ENCODE measurements around the gene CD207. TPM values are rescaled to one million over a fixed set of nuclear protein-coding genes. Genes with fewer than 3 reads are reported as not detected.
"Not testable (repeated sequence)": the region's sequence is repeated elsewhere in the genome, so short reads cannot be mapped to it uniquely, and the experiment has no call there.

The CD207 gene
- total and polyA plus RNA-seq, 4 donors: 0.06 to 1.8 (median 0.49) TPM

GRCh38 chr2:70801607-70802263 lies 33.9 kb downstream of the CD207 start:
- DNase-seq (no peak), ATAC-seq (ENCODE audit: insufficient read depth, low FRiP score) (no peak)
- Histone ChIP-seq H3K27ac (ENCODE audit: low read depth in 1 of 2, low read length in 1 of 2) (no peak overlapping the region), H3K27me3 (ENCODE audit: control insufficient read depth in 3 of 3, insufficient read depth in 3 of 3, low read length in 2 of 3) (peaks cover 0 to 5% (median 0%) of the 10 kb centered on the region in 3 donors), H3K9ac (ENCODE audit: insufficient read depth in 1 of 2, low read length in 2 of 2) (no peak overlapping the region), H3K9me3 (ENCODE audit: control insufficient read depth in 4 of 4, insufficient read depth in 3 of 4, low read length in 3 of 4) (peaks cover 0 to 13% (median 0%) of the 10 kb centered on the region in 4 donors), H3K36me3 (ENCODE audit: control insufficient read depth in 4 of 4, insufficient read depth in 4 of 4, low read length in 4 of 4) (no peaks in the 10 kb centered on the region), H3K4me1 (ENCODE audit: control insufficient read depth in 5 of 5, insufficient read depth in 5 of 5, low read length in 5 of 5) (peaks cover 0 to 2% (median 0%) of the 10 kb centered on the region in 5 donors), H3K4me3 (no peak overlapping the region)
- WGBS, 2 donors: 72 to 79% methylated on average over 10 of the region's 10 CpGs
- no peak for TF ChIP-seq CTCF (IDR thresholded peaks at IDR 0.05; ENCODE audit: control extremely low read depth, extremely low read depth)

DNA sequence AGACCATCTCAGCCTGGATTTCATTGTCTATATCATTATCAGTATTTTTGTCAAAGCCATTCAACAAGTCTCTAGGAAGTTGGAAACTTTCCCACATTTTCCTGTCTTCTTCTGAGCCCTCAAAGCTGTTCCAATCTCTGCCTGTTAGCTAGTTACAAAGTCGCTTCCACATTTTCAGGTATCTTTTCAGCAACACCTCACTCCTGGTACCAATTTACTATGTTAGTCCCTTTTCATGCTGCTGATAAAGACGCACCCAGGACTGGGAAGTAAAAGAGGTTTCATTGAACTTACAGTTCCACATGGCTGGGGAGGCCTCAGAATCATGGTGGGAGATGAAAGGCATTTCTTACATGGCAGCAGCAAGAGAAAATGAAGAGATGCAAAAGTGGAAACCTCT lies 35.9 kb downstream of the CD207 start:
- no peak overlapping the region for H3K4me3 ChIP-seq
- WGBS, 2 donors: 91% methylated on average over 2 of the region's 2 CpGs
- no peak for DNase-seq

GRCh38 chr2:70797996-70798395 lies 37.6 kb downstream of the CD207 start:
- not testable (repeated sequence) for DNase-seq; H3K4me1 ChIP-seq (ENCODE audit: control insufficient read depth in 5 of 5, insufficient read depth in 5 of 5, low read length in 5 of 5); H3K9ac ChIP-seq (ENCODE audit: insufficient read depth in 1 of 2, low read length in 2 of 2); ATAC-seq (ENCODE audit: insufficient read depth, low FRiP score); H3K36me3 ChIP-seq (ENCODE audit: control insufficient read depth in 4 of 4, insufficient read depth in 4 of 4, low read length in 4 of 4); H3K4me3 ChIP-seq; H3K27ac ChIP-seq (ENCODE audit: low read depth in 1 of 2, low read length in 1 of 2)
- H3K9me3 ChIP-seq (ENCODE audit: control insufficient read depth in 4 of 4, insufficient read depth in 3 of 4, low read length in 3 of 4): peaks cover 0 to 16% (median 0%) of the 10 kb centered on the region in 4 donors
- WGBS, 2 donors: 81 to 85% methylated on average over 3 of the region's 3 CpGs
- H3K27me3 ChIP-seq (ENCODE audit: control insufficient read depth in 3 of 3, insufficient read depth in 3 of 3, low read length in 2 of 3): peaks cover 0 to 18% (median under 1%) of the 10 kb centered on the region in 3 donors

More for the DNA sequence above, 35.9 kb downstream of the CD207 start:
- peaks cover 0 to 2% (median 0%) of the 10 kb centered on the region in 5 donors for H3K4me1 ChIP-seq (ENCODE audit: control insufficient read depth in 5 of 5, insufficient read depth in 5 of 5, low read length in 5 of 5)
- H3K36me3 ChIP-seq (ENCODE audit: control insufficient read depth in 4 of 4, insufficient read depth in 4 of 4, low read length in 4 of 4): no peaks in the 10 kb centered on the region
- H3K9me3 ChIP-seq (ENCODE audit: control insufficient read depth in 4 of 4, insufficient read depth in 3 of 4, low read length in 3 of 4): peaks cover 0 to 13% (median 0%) of the 10 kb centered on the region in 4 donors
- no peak for ATAC-seq (ENCODE audit: insufficient read depth, low FRiP score)
- H3K27ac ChIP-seq (ENCODE audit: low read depth in 1 of 2, low read length in 1 of 2): no peak overlapping the region
- no peak for TF ChIP-seq CTCF (IDR thresholded peaks at IDR 0.05; ENCODE audit: control extremely low read depth, extremely low read depth)
- H3K9ac ChIP-seq (ENCODE audit: insufficient read depth in 1 of 2, low read length in 2 of 2): no peak overlapping the region
- peaks cover 0 to 5% (median 0%) of the 10 kb centered on the region in 3 donors for H3K27me3 ChIP-seq (ENCODE audit: control insufficient read depth in 3 of 3, insufficient read depth in 3 of 3, low read length in 2 of 3)

- Histone ChIP-seq H3K27me3 (ENCODE audit: control insufficient read depth in 3 of 3, insufficient read depth in 3 of 3, low read length in 2 of 3) (peaks cover 0 to 20% (median 3%) of the 10 kb centered on the region in 3 donors), H3K4me1 (ENCODE audit: control insufficient read depth in 5 of 5, insufficient read depth in 5 of 5, low read length in 5 of 5) (peaks cover 0 to 2% (median 0%) of the 10 kb centered on the region in 5 donors), H3K9ac (ENCODE audit: insufficient read depth in 1 of 2, low read length in 2 of 2) (no peak overlapping the region), H3K4me3 (no peak overlapping the region), H3K9me3 (ENCODE audit: control insufficient read depth in 4 of 4, insufficient read depth in 3 of 4, low read length in 3 of 4) (peaks cover 0 to 16% (median 0%) of the 10 kb centered on the region in 4 donors), H3K36me3 (ENCODE audit: control insufficient read depth in 4 of 4, insufficient read depth in 4 of 4, low read length in 4 of 4) (no peaks in the 10 kb centered on the region), H3K27ac (ENCODE audit: low read depth in 1 of 2, low read length in 1 of 2) (no peak overlapping the region)
- 51 to 53% methylated on average over 2 of the region's 2 CpGs for WGBS, 2 donors
- ATAC-seq (ENCODE audit: insufficient read depth, low FRiP score): no peak
- no peak for TF ChIP-seq CTCF (IDR thresholded peaks at IDR 0.05; ENCODE audit: control extremely low read depth, extremely low read depth)
- DNase-seq: no peak
Measured at GRCh38 chr2:70797506-70797905, 38.1 kb downstream of the CD207 start.

All from lung (tissue), 12 donors.